ENCODE results near the gene SEMA3E.

DNA sequence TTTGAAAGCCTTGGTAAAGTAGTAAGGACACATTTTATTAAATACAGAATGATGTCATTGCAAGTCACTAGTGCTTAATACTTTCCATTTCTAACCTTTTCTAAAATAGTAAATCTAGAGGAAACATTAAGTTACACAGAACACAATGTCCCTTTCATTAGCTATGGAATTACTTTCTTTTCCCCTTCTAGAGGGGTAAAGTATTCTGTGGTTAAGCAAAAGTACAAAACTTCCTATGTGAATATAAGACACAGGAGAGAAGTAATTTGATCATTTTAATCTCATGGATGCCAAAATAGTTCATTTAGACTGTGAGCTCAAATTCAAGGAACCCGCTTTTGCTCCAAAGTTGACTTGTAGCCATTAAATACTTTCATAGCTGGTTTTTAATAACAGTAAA is 49.8 kb downstream of the SEMA3E start:
- TF ChIP-seq, protein P1, sequence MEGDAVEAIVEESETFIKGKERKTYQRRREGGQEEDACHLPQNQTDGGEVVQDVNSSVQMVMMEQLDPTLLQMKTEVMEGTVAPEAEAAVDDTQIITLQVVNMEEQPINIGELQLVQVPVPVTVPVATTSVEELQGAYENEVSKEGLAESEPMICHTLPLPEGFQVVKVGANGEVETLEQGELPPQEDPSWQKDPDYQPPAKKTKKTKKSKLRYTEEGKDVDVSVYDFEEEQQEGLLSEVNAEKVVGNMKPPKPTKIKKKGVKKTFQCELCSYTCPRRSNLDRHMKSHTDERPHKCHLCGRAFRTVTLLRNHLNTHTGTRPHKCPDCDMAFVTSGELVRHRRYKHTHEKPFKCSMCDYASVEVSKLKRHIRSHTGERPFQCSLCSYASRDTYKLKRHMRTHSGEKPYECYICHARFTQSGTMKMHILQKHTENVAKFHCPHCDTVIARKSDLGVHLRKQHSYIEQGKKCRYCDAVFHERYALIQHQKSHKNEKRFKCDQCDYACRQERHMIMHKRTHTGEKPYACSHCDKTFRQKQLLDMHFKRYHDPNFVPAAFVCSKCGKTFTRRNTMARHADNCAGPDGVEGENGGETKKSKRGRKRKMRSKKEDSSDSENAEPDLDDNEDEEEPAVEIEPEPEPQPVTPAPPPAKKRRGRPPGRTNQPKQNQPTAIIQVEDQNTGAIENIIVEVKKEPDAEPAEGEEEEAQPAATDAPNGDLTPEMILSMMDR (IDR thresholded peaks at IDR 0.05; ENCODE audit: insufficient read depth, low read length, poor library complexity, severe bottlenecking) = no peak
- no peak for TF ChIP-seq EZH2phosphoT487 (conservative IDR thresholded peaks at IDR 0.05; ENCODE audit: low read length)
